ENCODE data around the gene GPR35. TPM values are rescaled to one million over a fixed set of nuclear protein-coding genes. Genes with fewer than 3 reads are reported as not detected.
A peak's percentile ranks its signal among the peaks of the same experiment; 100 is the strongest.

The GPR35 gene
- total and polyA plus RNA-seq, 2 of the 13 experiments (the other 11 are each of a cell fraction or from before 2014, with no cell fraction given) = 27.1 to 44.2 TPM

DNA sequence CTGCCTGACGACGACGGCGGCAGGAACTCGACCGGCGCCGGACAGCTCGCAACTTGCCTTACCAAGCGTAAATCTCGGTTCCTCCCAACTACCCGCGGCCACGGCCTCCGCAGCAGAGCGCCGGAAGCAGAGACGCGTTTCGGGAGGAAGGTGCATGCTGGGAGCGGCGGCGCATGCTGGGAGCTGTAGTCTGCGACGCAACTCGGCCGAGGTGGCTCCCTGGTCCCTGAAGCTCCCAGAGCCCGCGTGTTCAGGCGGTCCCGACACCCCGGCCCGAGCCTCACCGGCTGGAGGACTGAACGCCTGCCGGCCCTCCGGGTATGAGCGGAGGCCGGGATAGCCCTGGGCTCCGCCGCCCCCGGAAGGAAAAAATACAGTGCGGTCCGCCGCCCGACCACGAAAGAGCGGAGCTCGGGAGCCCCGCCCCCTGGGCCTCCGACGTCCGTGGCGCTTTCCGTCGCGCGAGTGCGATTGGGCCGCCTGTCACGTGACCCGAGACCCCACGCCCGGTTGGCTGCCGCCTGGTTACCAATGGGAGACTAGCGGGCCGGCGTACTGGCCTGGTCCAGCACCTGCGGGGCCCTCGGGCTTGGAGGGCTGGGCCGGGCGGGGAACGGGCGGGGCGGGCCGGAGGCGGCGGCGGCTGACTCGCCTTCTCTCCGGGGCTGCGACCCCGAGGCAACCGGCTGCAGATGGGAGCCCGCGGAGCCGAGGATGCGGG, 38.9 kb upstream of the GPR35 start, which contains the start of gene CAPN10 (continued):
- no peak; the same call in 1 of the 2 replicates for TF ChIP-seq ZNF790 (CRISPR knock-in tag; IDR thresholded peaks at IDR 0.05; ENCODE audit: borderline replicate concordance)
- 0 out of 2 replicates have a peak, but pooled peaks have one; percentile 72 for TF ChIP-seq ZNF354B (CRISPR knock-in tag; IDR thresholded peaks at IDR 0.05)
- TF ChIP-seq ZBTB42 (CRISPR knock-in tag; IDR thresholded peaks at IDR 0.05) = peak; percentile 73; the same call in 1 of the 2 replicates
- TF ChIP-seq NCOA5 (CRISPR knock-in tag; IDR thresholded peaks at IDR 0.05) = no peak
- peak; percentile 73 for TF ChIP-seq TEAD3 (CRISPR knock-in tag; optimal IDR thresholded peaks at IDR 0.05; ENCODE audit: borderline replicate concordance)
- no peak for TF ChIP-seq SP1 (IDR thresholded peaks at IDR 0.05)
- TF ChIP-seq SP1 (CRISPR knock-in tag; IDR thresholded peaks at IDR 0.05) = peak; percentile 77
- peak; percentile 83; the same call in 1 of the 2 replicates for TF ChIP-seq ZNF841 (CRISPR knock-in tag; IDR thresholded peaks at IDR 0.05; ENCODE audit: borderline replicate concordance)
- peak; percentile 52; the same call in 1 of the 2 replicates for TF ChIP-seq NR2F2 (IDR thresholded peaks at IDR 0.05; ENCODE audit: borderline replicate concordance, low read depth)
- TF ChIP-seq HDAC2 (CRISPR knock-in tag; IDR thresholded peaks at IDR 0.05) = peak; percentile 88
- TF ChIP-seq MTF1 (CRISPR knock-in tag; IDR thresholded peaks at IDR 0.05) = no peak; the same call in 1 of the 2 replicates
- 0 out of 2 replicates have a peak, but pooled peaks have one; percentile 34 for TF ChIP-seq SMAD1 (CRISPR knock-in tag; IDR thresholded peaks at IDR 0.05; ENCODE audit: borderline replicate concordance, low read depth)
- no peak for TF ChIP-seq ZNF282 (IDR thresholded peaks at IDR 0.05; ENCODE audit: partially characterized antibody)
- peak; percentile 97 for TF ChIP-seq ZFY (CRISPR knock-in tag; IDR thresholded peaks at IDR 0.05)
- no peak for TF ChIP-seq SRSF1 (optimal IDR thresholded peaks at IDR 0.05; ENCODE audit: low read depth, low read length)
- 0 out of 2 replicates have a peak, but pooled peaks have one; percentile 19 for TF ChIP-seq MYNN (CRISPR knock-in tag; IDR thresholded peaks at IDR 0.05; ENCODE audit: low read depth)
- TF ChIP-seq ASH2L (IDR thresholded peaks at IDR 0.05; ENCODE audit: insufficient read length, low read depth, low read length) = peak; percentile 94
- TF ChIP-seq ETV5 (CRISPR knock-in tag; IDR thresholded peaks at IDR 0.05; ENCODE audit: borderline replicate concordance) = peak; percentile 94
- peak; percentile 81; the same call in 1 of the 2 replicates for TF ChIP-seq LCORL (IDR thresholded peaks at IDR 0.05)
- TF ChIP-seq LCORL (CRISPR knock-in tag; IDR thresholded peaks at IDR 0.05) = peak; percentile 75
- peak; percentile 52 for TF ChIP-seq BHLHE40 (IDR thresholded peaks at IDR 0.05; ENCODE audit: low read length)
- TF ChIP-seq SKI (IDR thresholded peaks at IDR 0.05; ENCODE audit: partially characterized antibody) = peak; percentile 62
- peak; percentile 80; the same call in 1 of the 2 replicates for TF ChIP-seq ZNF317 (CRISPR knock-in tag; IDR thresholded peaks at IDR 0.05)
- TF ChIP-seq ZNF816 (CRISPR knock-in tag; IDR thresholded peaks at IDR 0.05; ENCODE audit: borderline replicate concordance) = no peak
- TF ChIP-seq, protein P1, sequence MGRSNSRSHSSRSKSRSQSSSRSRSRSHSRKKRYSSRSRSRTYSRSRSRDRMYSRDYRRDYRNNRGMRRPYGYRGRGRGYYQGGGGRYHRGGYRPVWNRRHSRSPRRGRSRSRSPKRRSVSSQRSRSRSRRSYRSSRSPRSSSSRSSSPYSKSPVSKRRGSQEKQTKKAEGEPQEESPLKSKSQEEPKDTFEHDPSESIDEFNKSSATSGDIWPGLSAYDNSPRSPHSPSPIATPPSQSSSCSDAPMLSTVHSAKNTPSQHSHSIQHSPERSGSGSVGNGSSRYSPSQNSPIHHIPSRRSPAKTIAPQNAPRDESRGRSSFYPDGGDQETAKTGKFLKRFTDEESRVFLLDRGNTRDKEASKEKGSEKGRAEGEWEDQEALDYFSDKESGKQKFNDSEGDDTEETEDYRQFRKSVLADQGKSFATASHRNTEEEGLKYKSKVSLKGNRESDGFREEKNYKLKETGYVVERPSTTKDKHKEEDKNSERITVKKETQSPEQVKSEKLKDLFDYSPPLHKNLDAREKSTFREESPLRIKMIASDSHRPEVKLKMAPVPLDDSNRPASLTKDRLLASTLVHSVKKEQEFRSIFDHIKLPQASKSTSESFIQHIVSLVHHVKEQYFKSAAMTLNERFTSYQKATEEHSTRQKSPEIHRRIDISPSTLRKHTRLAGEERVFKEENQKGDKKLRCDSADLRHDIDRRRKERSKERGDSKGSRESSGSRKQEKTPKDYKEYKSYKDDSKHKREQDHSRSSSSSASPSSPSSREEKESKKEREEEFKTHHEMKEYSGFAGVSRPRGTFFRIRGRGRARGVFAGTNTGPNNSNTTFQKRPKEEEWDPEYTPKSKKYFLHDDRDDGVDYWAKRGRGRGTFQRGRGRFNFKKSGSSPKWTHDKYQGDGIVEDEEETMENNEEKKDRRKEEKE (IDR thresholded peaks at IDR 0.05) = no peak
